ENCODE data around the gene SRSF5.
"Not testable (repeated sequence)": the region's sequence is repeated elsewhere in the genome, so short reads cannot be mapped to it uniquely, and the experiment has no call there.

SRSF5 gene

GRCh38 chr14:69726761-69727511 is 40.0 kb upstream of the SRSF5 start:
- Histone ChIP-seq H3K4me1 (ENCODE audit: insufficient read depth, low read length, poor library complexity, severe bottlenecking) (no peaks in the 10 kb centered on the region), H3K4me2 (ENCODE audit: low read depth, low read length, poor library complexity, severe bottlenecking) (peak overlapping the region; percentile 48), H3K4me3 (ENCODE audit: low read length, poor library complexity, severe bottlenecking) (no peak overlapping the region), H4K20me1 (ENCODE audit: insufficient read depth, low read length, poor library complexity, severe bottlenecking) (no peaks in the 10 kb centered on the region), H3K9me2 (replicated peaks; ENCODE audit: low read depth, low read length) (no peaks in the 10 kb centered on the region), H2AFZ (ENCODE audit: low read length) (peak overlapping the region; percentile 99), H3K36me3 (ENCODE audit: insufficient read depth, low read length) (no peaks in the 10 kb centered on the region), H3K27me3 (ENCODE audit: insufficient read depth, low read length, poor library complexity, severe bottlenecking) (no peaks in the 10 kb centered on the region), H3K9me3 (ENCODE audit: insufficient read depth, low read depth, low read length) (no peaks in the 10 kb centered on the region), H3K9ac (ENCODE audit: low read depth, low read length, poor library complexity, severe bottlenecking) (no peak overlapping the region), H3F3A (ENCODE audit: low read depth) (no peaks in the 10 kb centered on the region), H3K79me2 (ENCODE audit: insufficient read depth, low read length) (no peaks in the 10 kb centered on the region)
- TF ChIP-seq CTCF (conservative IDR thresholded peaks at IDR 0.05; ENCODE audit: low read length) (peak; percentile 97), EZH2phosphoT487 (IDR thresholded peaks at IDR 0.05; ENCODE audit: borderline replicate concordance) (no peak)

DNA sequence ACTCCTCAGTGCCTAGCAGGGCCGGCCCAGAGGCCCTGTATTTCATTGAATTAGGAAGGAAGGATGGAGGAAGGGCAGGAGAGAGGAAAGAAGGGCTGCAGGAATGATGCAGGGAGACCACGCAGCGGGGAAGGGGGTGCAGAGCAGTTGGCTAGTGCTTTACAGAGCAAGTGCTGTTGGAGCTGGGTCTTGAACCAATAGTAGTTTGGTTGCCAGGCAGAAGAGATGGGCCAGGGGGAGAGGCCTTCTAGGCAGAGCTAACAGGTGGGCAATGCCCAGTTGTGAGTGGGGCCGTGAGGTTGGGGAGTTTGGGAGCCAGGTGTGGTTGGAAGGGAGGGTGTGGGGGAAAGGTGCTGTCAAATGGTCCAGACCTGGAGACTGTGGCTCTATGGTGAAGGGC is 39.1 kb upstream of the SRSF5 start:
- Histone ChIP-seq H3K4me3 (ENCODE audit: low read length, poor library complexity, severe bottlenecking) (no peak overlapping the region), H3K4me2 (ENCODE audit: low read depth, low read length, poor library complexity, severe bottlenecking) (no peak overlapping the region), H3K36me3 (ENCODE audit: insufficient read depth, low read length) (no peaks in the 10 kb centered on the region), H2AFZ (ENCODE audit: low read length) (peak overlapping the region; percentile 99; the same call in 1 of the 2 replicates), H3K9me2 (replicated peaks; ENCODE audit: low read depth, low read length) (no peaks in the 10 kb centered on the region), H3K9ac (ENCODE audit: low read depth, low read length, poor library complexity, severe bottlenecking) (no peak overlapping the region), H3K79me2 (ENCODE audit: insufficient read depth, low read length) (no peaks in the 10 kb centered on the region), H3K27me3 (ENCODE audit: insufficient read depth, low read length, poor library complexity, severe bottlenecking) (no peaks in the 10 kb centered on the region), H4K20me1 (ENCODE audit: insufficient read depth, low read length, poor library complexity, severe bottlenecking) (no peaks in the 10 kb centered on the region), H3K9me3 (ENCODE audit: insufficient read depth, low read depth, low read length) (no peaks in the 10 kb centered on the region), H3F3A (ENCODE audit: low read depth) (no peaks in the 10 kb centered on the region), H3K4me1 (ENCODE audit: insufficient read depth, low read length, poor library complexity, severe bottlenecking) (no peaks in the 10 kb centered on the region)
- TF ChIP-seq CTCF (conservative IDR thresholded peaks at IDR 0.05; ENCODE audit: low read length) = no peak
- no peak for TF ChIP-seq EZH2phosphoT487 (IDR thresholded peaks at IDR 0.05; ENCODE audit: borderline replicate concordance)

- not testable (repeated sequence) for H3K9me2 ChIP-seq (replicated peaks; ENCODE audit: low read depth, low read length); H3K27me3 ChIP-seq (ENCODE audit: insufficient read depth, low read length, poor library complexity, severe bottlenecking); H2AFZ ChIP-seq (ENCODE audit: low read length); H3K9ac ChIP-seq (ENCODE audit: low read depth, low read length, poor library complexity, severe bottlenecking); H3K4me2 ChIP-seq (ENCODE audit: low read depth, low read length, poor library complexity, severe bottlenecking); H3K79me2 ChIP-seq (ENCODE audit: insufficient read depth, low read length); H3K4me3 ChIP-seq (ENCODE audit: low read length, poor library complexity, severe bottlenecking); H4K20me1 ChIP-seq (ENCODE audit: insufficient read depth, low read length, poor library complexity, severe bottlenecking); H3K4me1 ChIP-seq (ENCODE audit: insufficient read depth, low read length, poor library complexity, severe bottlenecking); H3F3A ChIP-seq (ENCODE audit: low read depth); H3K36me3 ChIP-seq (ENCODE audit: insufficient read depth, low read length); H3K9me3 ChIP-seq (ENCODE audit: insufficient read depth, low read depth, low read length)
These were observed 34.9 kb upstream of the SRSF5 start for GRCh38 chr14:69731919-69732598.

DNA sequence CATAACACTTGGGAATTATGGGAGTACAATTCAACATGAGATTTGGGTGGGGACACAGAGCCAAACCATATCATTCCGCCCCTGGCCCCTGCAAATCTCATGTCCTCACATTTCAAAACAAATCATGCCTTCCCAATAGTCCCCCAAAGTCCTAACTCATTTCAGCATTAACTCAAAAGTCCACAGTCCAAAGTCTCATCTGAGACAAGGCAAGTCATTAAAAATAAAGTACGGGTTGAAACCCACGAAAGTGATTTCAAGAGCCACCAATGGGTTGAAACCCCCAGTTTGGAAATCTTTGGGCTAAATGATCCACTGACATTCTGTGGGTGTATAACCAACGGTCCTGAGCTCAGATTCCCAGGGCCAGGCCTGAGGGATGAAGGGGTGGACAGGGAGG is 30.5 kb upstream of the SRSF5 start:
- H3K4me2 ChIP-seq (ENCODE audit: low read depth, low read length, poor library complexity, severe bottlenecking); H3K4me1 ChIP-seq (ENCODE audit: insufficient read depth, low read length, poor library complexity, severe bottlenecking); H3K27me3 ChIP-seq (ENCODE audit: insufficient read depth, low read length, poor library complexity, severe bottlenecking); H3F3A ChIP-seq (ENCODE audit: low read depth); H3K4me3 ChIP-seq (ENCODE audit: low read length, poor library complexity, severe bottlenecking); H2AFZ ChIP-seq (ENCODE audit: low read length); H3K36me3 ChIP-seq (ENCODE audit: insufficient read depth, low read length); H3K9me2 ChIP-seq (replicated peaks; ENCODE audit: low read depth, low read length); H3K79me2 ChIP-seq (ENCODE audit: insufficient read depth, low read length); H4K20me1 ChIP-seq (ENCODE audit: insufficient read depth, low read length, poor library complexity, severe bottlenecking); H3K9me3 ChIP-seq (ENCODE audit: insufficient read depth, low read depth, low read length); H3K9ac ChIP-seq (ENCODE audit: low read depth, low read length, poor library complexity, severe bottlenecking): not testable (repeated sequence)

All from Loucy (cell line).